HEK293 (cell line): ENCODE results near the gene HMGA1.

Source experiments
- REST ChIP-seq: fragments of 450-650 bp; formaldehyde crosslinking; IDR thresholded peaks from 2 replicates; pipeline ENCODE4 v1.5.1; 2016; ENCODE audit warnings: missing biosample characterization, missing genetic modification characterization
- ZBTB1 ChIP-seq: fragments of 450-650 bp; formaldehyde crosslinking; IDR thresholded peaks from 2 replicates; pipeline ENCODE4 v1.5.1; 2016; ENCODE audit warnings: missing biosample characterization, missing genetic modification characterization
- ZNF366 ChIP-seq: fragments of 450-650 bp; formaldehyde crosslinking; conservative IDR thresholded peaks from 2 replicates; pipeline ENCODE4 v1.5.1; 2016; ENCODE audit warnings: missing biosample characterization, missing genetic modification characterization
- ZNF596 ChIP-seq: fragments of 450-650 bp; IDR thresholded peaks from 2 replicates; pipeline ENCODE4 v1.5.0; 2018; ENCODE audit warnings: missing biosample characterization, mild to moderate bottlenecking, missing genetic modification characterization, moderate library complexity
- TF ChIP-seq, protein P1 (sequence below): fragments of 450-650 bp; formaldehyde crosslinking; IDR thresholded peaks from 2 replicates; pipeline ENCODE4 v1.5.1; 2016; ENCODE audit warnings: missing biosample characterization, missing genetic modification characterization

- TF ChIP-seq, protein P1, sequence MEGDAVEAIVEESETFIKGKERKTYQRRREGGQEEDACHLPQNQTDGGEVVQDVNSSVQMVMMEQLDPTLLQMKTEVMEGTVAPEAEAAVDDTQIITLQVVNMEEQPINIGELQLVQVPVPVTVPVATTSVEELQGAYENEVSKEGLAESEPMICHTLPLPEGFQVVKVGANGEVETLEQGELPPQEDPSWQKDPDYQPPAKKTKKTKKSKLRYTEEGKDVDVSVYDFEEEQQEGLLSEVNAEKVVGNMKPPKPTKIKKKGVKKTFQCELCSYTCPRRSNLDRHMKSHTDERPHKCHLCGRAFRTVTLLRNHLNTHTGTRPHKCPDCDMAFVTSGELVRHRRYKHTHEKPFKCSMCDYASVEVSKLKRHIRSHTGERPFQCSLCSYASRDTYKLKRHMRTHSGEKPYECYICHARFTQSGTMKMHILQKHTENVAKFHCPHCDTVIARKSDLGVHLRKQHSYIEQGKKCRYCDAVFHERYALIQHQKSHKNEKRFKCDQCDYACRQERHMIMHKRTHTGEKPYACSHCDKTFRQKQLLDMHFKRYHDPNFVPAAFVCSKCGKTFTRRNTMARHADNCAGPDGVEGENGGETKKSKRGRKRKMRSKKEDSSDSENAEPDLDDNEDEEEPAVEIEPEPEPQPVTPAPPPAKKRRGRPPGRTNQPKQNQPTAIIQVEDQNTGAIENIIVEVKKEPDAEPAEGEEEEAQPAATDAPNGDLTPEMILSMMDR (tag by site-specific recombination), result no peak
- TF ChIP-seq ZBTB1, result no peak
- TF ChIP-seq ZNF596 (tag by site-specific recombination), result no peak
- TF ChIP-seq REST, result no peak
- no peak for TF ChIP-seq ZNF366 (tag by site-specific recombination)
Measured at GRCh38 chr6:34246249-34246562, 9.5 kb downstream of the HMGA1 start.
